ENCODE data around the gene DAAM1.

GRCh38 chr14:59213368-59214315 lies 25.2 kb downstream of the DAAM1 start:
- TF ChIP-seq CTCF (IDR thresholded peaks at IDR 0.05; ENCODE audit: borderline replicate concordance, extremely low read depth, low read length, poor library complexity, severe bottlenecking) (no peak), EZH2 (IDR thresholded peaks at IDR 0.05; ENCODE audit: borderline replicate concordance, low read depth, low read length, severe bottlenecking) (no peak)
